Mucosa of stomach (tissue), 1 donor: Measurements from ENCODE around the gene MAML1.
A peak's percentile ranks its signal among the peaks of the same experiment; 100 is the strongest.

Source experiments
- H3K27me3 ChIP-seq: one replicate; pipeline ENCODE4 v1.7.0; 2013; ENCODE audit warnings: mild to moderate bottlenecking, low read length; ENCODE audit not compliant: control insufficient read depth, insufficient read depth
- H3K36me3 ChIP-seq: one replicate; pipeline ENCODE4 v1.7.0; 2013; ENCODE audit warnings: low read length; ENCODE audit not compliant: control insufficient read depth, insufficient read depth
- H3K4me1 ChIP-seq: one replicate; pipeline ENCODE4 v1.7.0; 2013; ENCODE audit warnings: mild to moderate bottlenecking, low read length; ENCODE audit not compliant: control insufficient read depth, insufficient read depth
- H3K4me3 ChIP-seq: one replicate; pipeline ENCODE4 v1.7.0; 2013; ENCODE audit warnings: low read length
- H3K9ac ChIP-seq: one replicate; pipeline ENCODE4 v1.7.0; 2013; ENCODE audit warnings: mild to moderate bottlenecking, low read length, moderate library complexity
- H3K9me3 ChIP-seq: one replicate; pipeline ENCODE4 v1.7.0; 2013; ENCODE audit warnings: mild to moderate bottlenecking, low read length, moderate library complexity; ENCODE audit not compliant: control insufficient read depth
- donor health status: Pancreatic carcinoma.

Gene MAML1

GRCh38 chr5:179805529-179806249 is 73.1 kb downstream of the MAML1 start:
- H3K27me3 ChIP-seq: no peaks in the 10 kb centered on the region
- H3K36me3 ChIP-seq: peaks cover 3% of the 10 kb centered on the region
- peak overlapping the region; percentile 56 for H3K9ac ChIP-seq
- H3K4me3 ChIP-seq: peak overlapping the region; percentile 10
- no peaks in the 10 kb centered on the region for H3K9me3 ChIP-seq
- peaks cover 44% of the 10 kb centered on the region for H3K4me1 ChIP-seq

- Histone ChIP-seq H3K27me3 (no peaks in the 10 kb centered on the region), H3K4me3 (no peak within 1 kb of the TSS), H3K9me3 (no peaks in the 10 kb centered on the region), H3K9ac (peak within 1 kb of the TSS; percentile 61), H3K4me1 (peaks cover 44% of the 10 kb centered on the region), H3K36me3 (no peaks in the 10 kb centered on the region)
These were observed 73.8 kb downstream of the MAML1 start, which contains the start of gene MGAT4B for GRCh38 chr5:179806250-179807048. Gene MGAT4B, minus strand, starts transcription at chr5:179806866. Its CDS starts 283 bp downstream, at chr5:179806583.

GRCh38 chr5:179812135-179812825 is 79.7 kb downstream of the MAML1 start:
- Histone ChIP-seq H3K9ac (no peak overlapping the region), H3K36me3 (no peaks in the 10 kb centered on the region), H3K9me3 (no peaks in the 10 kb centered on the region), H3K27me3 (no peaks in the 10 kb centered on the region), H3K4me3 (no peak overlapping the region), H3K4me1 (peaks cover 9% of the 10 kb centered on the region)

- no peaks in the 10 kb centered on the region for H3K36me3 ChIP-seq
- no peaks in the 10 kb centered on the region for H3K9me3 ChIP-seq
- H3K4me1 ChIP-seq: peaks cover 11% of the 10 kb centered on the region
- no peak overlapping the region for H3K9ac ChIP-seq
- H3K4me3 ChIP-seq: no peak overlapping the region
- H3K27me3 ChIP-seq: no peaks in the 10 kb centered on the region
These were observed 80.5 kb downstream of the MAML1 start for GRCh38 chr5:179812997-179813607.

GRCh38 chr5:179814090-179814489 is 81.5 kb downstream of the MAML1 start:
- Histone ChIP-seq H3K27me3 (no peaks in the 10 kb centered on the region), H3K36me3 (no peaks in the 10 kb centered on the region), H3K9ac (no peak overlapping the region), H3K9me3 (no peaks in the 10 kb centered on the region), H3K4me3 (no peak overlapping the region), H3K4me1 (peaks cover 16% of the 10 kb centered on the region)

- H3K27me3 ChIP-seq: no peaks in the 10 kb centered on the region
- no peaks in the 10 kb centered on the region for H3K36me3 ChIP-seq
- no peak overlapping the region for H3K4me3 ChIP-seq
- H3K4me1 ChIP-seq: peaks cover 31% of the 10 kb centered on the region
- no peaks in the 10 kb centered on the region for H3K9me3 ChIP-seq
- no peak overlapping the region for H3K9ac ChIP-seq
These were observed 83.0 kb downstream of the MAML1 start for GRCh38 chr5:179815491-179816249.

GRCh38 chr5:179816401-179816795 is 83.8 kb downstream of the MAML1 start:
- Histone ChIP-seq H3K9me3 (no peaks in the 10 kb centered on the region), H3K4me3 (no peak overlapping the region), H3K27me3 (no peaks in the 10 kb centered on the region), H3K4me1 (peaks cover 31% of the 10 kb centered on the region), H3K9ac (peak overlapping the region; percentile 55), H3K36me3 (no peaks in the 10 kb centered on the region)

- H3K9me3 ChIP-seq: no peaks in the 10 kb centered on the region
- peaks cover 31% of the 10 kb centered on the region for H3K4me1 ChIP-seq
- H3K4me3 ChIP-seq: no peak overlapping the region
- H3K9ac ChIP-seq: peak overlapping the region; percentile 55
- no peaks in the 10 kb centered on the region for H3K27me3 ChIP-seq
- H3K36me3 ChIP-seq: no peaks in the 10 kb centered on the region
These were observed 84.3 kb downstream of the MAML1 start for GRCh38 chr5:179816796-179817469.

- Histone ChIP-seq H3K4me1 (peaks cover 36% of the 10 kb centered on the region), H3K4me3 (no peak overlapping the region), H3K36me3 (peaks cover under 1% of the 10 kb centered on the region), H3K9ac (peak overlapping the region; percentile 55), H3K27me3 (no peaks in the 10 kb centered on the region), H3K9me3 (no peaks in the 10 kb centered on the region)
These were observed 84.8 kb downstream of the MAML1 start for GRCh38 chr5:179817470-179817840.

GRCh38 chr5:179817890-179818745 is 85.5 kb downstream of the MAML1 start:
- Histone ChIP-seq H3K36me3 (peaks cover 5% of the 10 kb centered on the region), H3K27me3 (no peaks in the 10 kb centered on the region), H3K9ac (peak overlapping the region; percentile 74), H3K9me3 (no peaks in the 10 kb centered on the region), H3K4me3 (peak overlapping the region; percentile 63), H3K4me1 (peaks cover 43% of the 10 kb centered on the region)
